Caco-2 (cell line): ENCODE results near the gene MT1X. TPM values are rescaled to one million over a fixed set of nuclear protein-coding genes. Genes with fewer than 3 reads are reported as not detected.
"Not testable (repeated sequence)": the region's sequence is repeated elsewhere in the genome, so short reads cannot be mapped to it uniquely, and the experiment has no call there.

Source experiments
- BruUV-seq: library from RNA; stranded (reverse); fragments of 400-500 nt; replicated peaks from 2 replicates; lab custom pipeline; 2021; lab: Mats Ljungman, UMichigan
- CTCF ChIA-PET: fragments of 300-600 bp; sonication (Branson Sonifier 250); formaldehyde crosslinking; loops from one replicate; lab custom pipeline; 2022; ENCODE audit warnings: antibody characterized with exemption; lab: Charles Lee
- POLR2A ChIA-PET: fragments of 300-600 bp; sonication (Branson Sonifier 250); formaldehyde crosslinking; loops from one replicate; lab custom pipeline; 2022; ENCODE audit warnings: antibody characterized with exemption; lab: Charles Lee
- DNase-seq, 2 experiments: peaks; one replicate each; pipeline versions ENCODE4 v3.0.0 to v3.0.0-alpha.2; 2020 to 2022
- H3K27me3 ChIP-seq: replicated peaks from 2 replicates; pipeline ENCODE4 v1.6.0; 2011; ENCODE audit warnings: low read length; ENCODE audit not compliant: control insufficient read depth, insufficient read depth
- H3K36me3 ChIP-seq: 2 replicates; pipeline ENCODE4 v1.5.1; 2011; ENCODE audit warnings: low read length; ENCODE audit not compliant: control insufficient read depth, insufficient read depth
- H3K4me1 ChIP-seq: fragments of 250-450 bp; sonication (Bioruptor Pico); 2 replicates; pipeline ENCODE4 v1.5.1; 2020; ENCODE audit warnings: mild to moderate bottlenecking
- H3K4me3 ChIP-seq: 2 replicates; pipeline ENCODE4 v1.5.1; 2011; ENCODE audit warnings: low read depth, mild to moderate bottlenecking, control low read depth, low read length
- H3K9me3 ChIP-seq: fragments of 250-450 bp; sonication (Bioruptor Pico); 2 replicates; pipeline ENCODE4 v1.5.1; 2020; ENCODE audit warnings: mild to moderate bottlenecking, moderate library complexity
- H3K27ac Mint-ChIP-seq: one replicate; pipeline ENCODE4 v1.8.0; 2022; ENCODE audit warnings: mixed read lengths; ENCODE audit not compliant: unreplicated experiment
- H3K27me3 Mint-ChIP-seq: one replicate; pipeline ENCODE4 v1.8.0; 2022; ENCODE audit warnings: mixed read lengths; ENCODE audit not compliant: insufficient read depth, unreplicated experiment
- H3K36me3 Mint-ChIP-seq: one replicate; pipeline ENCODE4 v1.8.0; 2022; ENCODE audit warnings: mild to moderate bottlenecking, mixed read lengths; ENCODE audit not compliant: insufficient read depth, unreplicated experiment
- H3K4me1 Mint-ChIP-seq: one replicate; pipeline ENCODE4 v1.8.0; 2022; ENCODE audit warnings: low read depth, mixed read lengths; ENCODE audit not compliant: unreplicated experiment
- H3K4me3 Mint-ChIP-seq: one replicate; pipeline ENCODE4 v1.8.0; 2022; ENCODE audit warnings: mild to moderate bottlenecking, moderate library complexity, mixed read lengths; ENCODE audit not compliant: unreplicated experiment
- H3K9me3 Mint-ChIP-seq: one replicate; pipeline ENCODE4 v1.8.0; 2022; ENCODE audit warnings: mixed read lengths; ENCODE audit not compliant: unreplicated experiment
- intact Hi-C: fragments of 100-400 bp; cut with micrococcal nuclease; formaldehyde crosslinking; loops from one replicate; pipeline ENCODE4 v1.10.0; 2022; ENCODE audit not compliant: unreplicated experiment
- total RNA-seq: library from RNA; stranded (reverse); gene quantifications from 2 replicates; pipeline ENCODE4 v1.2.3, GENCODE V29; 2022
- TF ChIP-seq, protein P1 (sequence below), 2 experiments: fragments of 200-600 bp in 1 of 2; IDR thresholded peaks; 1 replicate in 1 of 2; 2 replicates in 1 of 2; pipeline versions ENCODE4 v1.5.1 to v1.8.0; 2011 to 2022; ENCODE audit warnings: antibody characterized with exemption in 1 of 2, control low read depth in 1 of 2, inconsistent platforms in 1 of 2, low read depth in 1 of 2, low read length in 1 of 2, mild to moderate bottlenecking in 1 of 2, moderate library complexity in 1 of 2; ENCODE audit not compliant: insufficient read depth in 1 of 2, severe bottlenecking in 1 of 2, unreplicated experiment in 1 of 2

The MT1X gene
- total RNA-seq, 1 experiment from 2014 or later, result 18.3 TPM

DNA sequence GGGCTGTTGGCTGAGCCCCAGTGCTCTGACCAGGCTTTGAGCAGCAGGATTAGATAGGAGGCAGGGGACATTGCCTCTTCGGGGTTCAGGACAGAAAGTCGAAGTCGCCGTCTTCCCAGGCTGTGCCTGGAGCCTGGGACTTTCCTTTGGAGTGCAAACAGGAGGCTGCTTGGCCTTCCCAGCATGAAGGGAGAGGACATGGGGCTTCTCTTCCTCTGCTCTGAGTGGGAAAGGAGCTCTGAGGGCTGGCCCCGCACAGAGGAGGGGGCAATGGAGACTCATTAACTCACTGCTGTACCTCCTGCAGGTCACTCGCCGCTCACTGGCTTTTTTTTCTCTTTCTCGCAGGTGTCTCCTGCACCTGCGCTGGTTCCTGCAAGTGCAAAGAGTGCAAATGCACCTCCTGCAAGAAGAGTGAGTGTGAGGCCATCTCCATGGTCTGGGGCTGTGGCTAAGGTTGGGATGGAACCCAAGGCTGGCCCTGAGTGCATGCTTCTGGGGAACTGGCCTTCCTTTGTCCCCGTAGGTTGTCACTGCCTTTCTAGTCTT is 23.9 kb upstream of the MT1X start:
- Histone ChIP-seq H3K9me3 (no peaks in the 10 kb centered on the region), H3K4me1 (peaks cover 11% of the 10 kb centered on the region), H3K4me3 (peak overlapping the region; percentile 69), H3K27me3 (no peaks in the 10 kb centered on the region; the same call in 1 of the 2 replicates), H3K36me3 (no peaks in the 10 kb centered on the region)
- Mint-ChIP-seq H3K36me3 (peaks cover 5% of the 10 kb centered on the region), H3K27ac (no peak overlapping the region), H3K4me3 (peak overlapping the region; percentile 81), H3K4me1 (no peaks in the 10 kb centered on the region), H3K27me3 (peaks cover 13% of the 10 kb centered on the region), H3K9me3 (no peaks in the 10 kb centered on the region)
- no peak for DNase-seq
- ChIA-PET CTCF (interaction anchor here (1.2 to 1.5 kb wide), 2 partner anchors 15 to 43 kb away, joined by 4 to 5 read pairs; no protein-coding TSS in a partner anchor), POLR2A (no interaction called here)
- intact Hi-C loops, result loop anchor here (5.0 kb wide), 2 partner anchors 44 to 51 kb away; partner anchors contain the start of gene MT2A
- TF ChIP-seq, protein P1, sequence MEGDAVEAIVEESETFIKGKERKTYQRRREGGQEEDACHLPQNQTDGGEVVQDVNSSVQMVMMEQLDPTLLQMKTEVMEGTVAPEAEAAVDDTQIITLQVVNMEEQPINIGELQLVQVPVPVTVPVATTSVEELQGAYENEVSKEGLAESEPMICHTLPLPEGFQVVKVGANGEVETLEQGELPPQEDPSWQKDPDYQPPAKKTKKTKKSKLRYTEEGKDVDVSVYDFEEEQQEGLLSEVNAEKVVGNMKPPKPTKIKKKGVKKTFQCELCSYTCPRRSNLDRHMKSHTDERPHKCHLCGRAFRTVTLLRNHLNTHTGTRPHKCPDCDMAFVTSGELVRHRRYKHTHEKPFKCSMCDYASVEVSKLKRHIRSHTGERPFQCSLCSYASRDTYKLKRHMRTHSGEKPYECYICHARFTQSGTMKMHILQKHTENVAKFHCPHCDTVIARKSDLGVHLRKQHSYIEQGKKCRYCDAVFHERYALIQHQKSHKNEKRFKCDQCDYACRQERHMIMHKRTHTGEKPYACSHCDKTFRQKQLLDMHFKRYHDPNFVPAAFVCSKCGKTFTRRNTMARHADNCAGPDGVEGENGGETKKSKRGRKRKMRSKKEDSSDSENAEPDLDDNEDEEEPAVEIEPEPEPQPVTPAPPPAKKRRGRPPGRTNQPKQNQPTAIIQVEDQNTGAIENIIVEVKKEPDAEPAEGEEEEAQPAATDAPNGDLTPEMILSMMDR (IDR thresholded peaks at IDR 0.05; ENCODE audit: insufficient read depth in 1 of 2, low read depth in 1 of 2, low read length in 1 of 2, severe bottlenecking in 1 of 2, unreplicated experiment in 1 of 2), result no peak
- no TSS peak for BruUV-seq

DNA sequence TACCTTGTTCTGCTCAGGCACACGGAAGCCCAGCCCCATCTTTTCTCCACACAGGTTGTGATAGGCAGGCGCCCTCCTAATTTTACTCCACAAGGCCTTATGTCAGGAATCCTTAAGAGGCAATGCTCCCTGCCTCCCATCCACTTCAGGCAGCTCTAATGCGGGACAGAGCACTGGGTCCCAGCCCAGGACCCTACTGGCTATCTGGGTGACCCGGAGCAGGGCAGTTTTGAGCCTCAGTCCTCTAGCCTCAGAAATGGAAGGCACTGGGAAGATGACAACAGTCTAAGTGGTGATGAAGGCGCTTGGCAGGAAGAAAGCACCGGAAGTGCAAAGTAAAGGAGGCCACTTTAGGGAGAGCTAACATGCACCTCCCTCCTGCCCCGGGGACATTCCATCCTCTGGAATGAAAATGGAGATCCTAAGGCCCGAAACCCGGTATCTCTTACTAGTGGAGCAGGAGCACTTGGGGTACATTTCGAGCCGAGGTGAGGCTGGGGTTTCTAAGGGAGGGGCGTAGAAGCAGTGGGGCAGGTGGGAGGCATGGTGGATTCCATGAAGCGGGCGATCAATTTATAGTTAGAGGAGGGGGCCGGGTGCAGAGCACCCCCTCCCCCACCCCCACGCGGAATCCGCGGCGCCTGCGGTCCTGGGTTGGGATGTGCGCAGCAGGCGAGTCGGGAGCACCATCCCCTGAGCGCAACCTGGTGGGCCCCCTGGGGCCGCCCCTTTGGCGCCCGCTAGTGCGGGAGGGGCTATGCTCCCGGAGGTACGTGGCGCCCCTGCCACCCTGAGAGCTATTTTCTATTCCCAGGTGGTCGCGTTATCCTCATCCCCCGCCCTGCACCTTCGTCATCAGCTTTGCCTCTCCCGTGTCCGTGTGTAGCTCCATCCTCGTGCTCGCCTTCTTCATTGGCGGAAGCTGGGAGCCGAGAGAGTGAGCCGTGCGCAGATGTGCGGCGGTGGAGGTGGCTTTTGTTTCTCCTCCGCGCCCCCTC is 19.6 kb upstream of the MT1X start:
- ChIA-PET CTCF (interaction anchor here (1.1 kb wide), 1 partner anchor 62 kb away, joined by 3 read pairs; no protein-coding TSS in a partner anchor), POLR2A (no interaction called here)
- H3K27ac Mint-ChIP-seq, result no peak overlapping the region
- H3K27me3 Mint-ChIP-seq, result peaks cover 35% of the 10 kb centered on the region
- Histone ChIP-seq H3K36me3 (no peaks in the 10 kb centered on the region), H3K4me1 (peaks cover 8% of the 10 kb centered on the region), H3K4me3 (no peak overlapping the region), H3K9me3 (no peaks in the 10 kb centered on the region), H3K27me3 (no peaks in the 10 kb centered on the region; the same call in 1 of the 2 replicates)
- H3K4me3 Mint-ChIP-seq, result no peak overlapping the region
- no peaks in the 10 kb centered on the region for H3K9me3 Mint-ChIP-seq
- no peak for DNase-seq
- intact Hi-C loops, result no loop called here
- H3K4me1 Mint-ChIP-seq, result no peaks in the 10 kb centered on the region
- H3K36me3 Mint-ChIP-seq, result no peaks in the 10 kb centered on the region
- BruUV-seq, result no TSS peak
- TF ChIP-seq, protein P1 (IDR thresholded peaks at IDR 0.05; ENCODE audit: insufficient read depth in 1 of 2, low read depth in 1 of 2, low read length in 1 of 2, severe bottlenecking in 1 of 2, unreplicated experiment in 1 of 2), result no peak

DNA sequence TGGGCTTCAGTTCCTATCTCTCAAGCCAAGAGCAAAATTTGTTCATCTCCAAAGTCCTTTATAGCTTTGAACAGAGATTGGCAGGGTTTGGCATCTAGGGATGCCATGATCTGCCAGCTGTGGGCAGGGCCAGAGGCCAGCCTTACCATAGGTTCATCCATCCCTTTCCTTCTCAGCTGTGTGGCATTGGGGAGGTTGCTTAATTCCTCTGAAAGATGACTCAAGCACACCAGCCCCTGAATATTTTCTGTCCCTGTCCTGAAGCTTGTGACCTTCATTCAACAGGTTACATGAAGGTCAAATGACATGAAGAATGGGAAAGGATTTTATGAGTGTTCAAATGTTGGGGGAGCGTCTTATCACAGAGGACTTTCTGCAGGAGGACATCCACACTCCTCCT is 17.8 kb upstream of the MT1X start:
- no peak overlapping the region for H3K27ac Mint-ChIP-seq
- no peaks in the 10 kb centered on the region for H3K9me3 Mint-ChIP-seq
- Histone ChIP-seq H3K27me3 (peaks cover 1% of the 10 kb centered on the region; the same call in 1 of the 2 replicates), H3K4me3 (no peak overlapping the region), H3K9me3 (no peaks in the 10 kb centered on the region), H3K36me3 (no peaks in the 10 kb centered on the region), H3K4me1 (peaks cover 1% of the 10 kb centered on the region)
- TF ChIP-seq, protein P1 (IDR thresholded peaks at IDR 0.05; ENCODE audit: insufficient read depth in 1 of 2, low read depth in 1 of 2, low read length in 1 of 2, severe bottlenecking in 1 of 2, unreplicated experiment in 1 of 2), result no peak
- POLR2A ChIA-PET, result no interaction called here
- H3K4me1 Mint-ChIP-seq, result no peaks in the 10 kb centered on the region
- CTCF ChIA-PET, result no interaction called here
- no TSS peak for BruUV-seq
- intact Hi-C loops, result no loop called here
- DNase-seq, result no peak
- no peak overlapping the region for H3K4me3 Mint-ChIP-seq
- peaks cover 50% of the 10 kb centered on the region for H3K27me3 Mint-ChIP-seq
- no peaks in the 10 kb centered on the region for H3K36me3 Mint-ChIP-seq

DNA sequence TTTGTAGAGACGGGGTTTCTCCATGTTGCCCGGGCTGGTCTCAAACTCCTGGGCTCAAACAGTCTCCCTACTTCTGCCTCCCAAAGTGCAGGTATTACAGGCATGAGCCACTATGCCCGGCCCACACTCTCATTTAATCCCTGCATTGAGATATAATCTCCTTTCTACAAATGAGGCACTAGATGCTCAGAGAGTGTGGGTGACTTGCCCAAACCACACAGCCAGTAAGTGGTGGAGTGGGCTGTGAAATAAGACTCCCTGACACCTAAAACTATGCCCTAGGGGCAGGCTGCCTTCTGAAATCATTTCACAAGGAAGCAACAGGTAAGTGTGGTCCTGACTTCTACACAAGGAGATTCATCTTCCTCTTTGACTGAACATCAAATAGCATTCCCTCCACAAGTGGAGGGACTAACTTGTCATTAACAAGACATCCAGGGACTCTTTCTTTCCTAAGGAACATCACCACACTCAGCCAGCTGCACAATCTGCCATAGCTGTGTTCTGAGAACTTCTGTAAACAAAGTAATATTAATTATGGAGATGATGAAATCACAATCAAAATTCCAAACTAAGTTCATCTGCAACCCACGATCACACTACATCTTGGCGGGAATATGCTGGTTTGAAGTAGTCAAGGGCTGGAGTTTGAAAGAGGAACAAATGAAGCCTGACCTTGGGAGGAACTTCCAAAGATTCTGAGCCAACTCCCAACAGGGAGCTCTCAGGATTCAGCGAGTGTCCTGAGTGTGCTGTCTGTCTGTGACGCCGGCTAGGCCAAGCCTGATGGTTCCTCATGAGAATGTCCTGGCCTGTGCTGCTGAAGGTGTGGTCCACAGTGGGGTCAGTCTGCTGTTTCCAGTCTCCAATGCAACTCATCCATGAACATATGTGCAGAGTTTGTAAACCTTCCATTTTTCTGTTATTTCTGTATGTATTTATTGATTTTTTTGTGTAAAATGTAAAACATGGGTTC is 16.7 kb upstream of the MT1X start:
- H3K4me1 ChIP-seq, H3K4me1 Mint-ChIP-seq, H3K9me3 ChIP-seq, H3K36me3 ChIP-seq, H3K27ac Mint-ChIP-seq, H3K9me3 Mint-ChIP-seq, H3K27me3 ChIP-seq, H3K4me3 Mint-ChIP-seq, DNase-seq, CTCF ChIA-PET, H3K36me3 Mint-ChIP-seq, intact Hi-C loops, BruUV-seq, H3K4me3 ChIP-seq, POLR2A ChIA-PET: not testable (repeated sequence)
- peaks cover 50% of the 10 kb centered on the region for H3K27me3 Mint-ChIP-seq
